ENCODE data around the gene PODXL. TPM values are rescaled to one million over a fixed set of nuclear protein-coding genes. Genes with fewer than 3 reads are reported as not detected.

The PODXL gene
- total RNA-seq, 1 donor from 2014 or later, result 37.7 TPM

- Histone ChIP-seq H3K36me3 (no peaks in the 10 kb centered on the region), H3K79me2 (ENCODE audit: low read depth) (peaks cover 99% of the 10 kb centered on the region), H3K9ac (no peak overlapping the region), H3K9me3 (ENCODE audit: low read depth) (no peaks in the 10 kb centered on the region), H3F3A (ENCODE audit: low read depth) (peaks cover 44% of the 10 kb centered on the region), H3K4me2 (peak overlapping the region; percentile 25), H2AFZ (replicated peaks) (no peak overlapping the region), H3K27me3 (no peaks in the 10 kb centered on the region), H3K4me1 (peaks cover 36% of the 10 kb centered on the region), H3K27ac (peak overlapping the region; percentile 53), H4K20me1 (ENCODE audit: low read depth) (no peaks in the 10 kb centered on the region), H3K4me3 (no peak overlapping the region)
- DNase-seq (ENCODE audit: low spot score), result peak; percentile 62
- no peak overlapping the region for H3K27ac Mint-ChIP-seq
- no peaks in the 10 kb centered on the region for H3K9me3 Mint-ChIP-seq
- no peak overlapping the region for H3K4me3 Mint-ChIP-seq
- TF ChIP-seq EZH2 (IDR thresholded peaks at IDR 0.05), result no peak
- TF ChIP-seq CTCF (IDR thresholded peaks at IDR 0.05), result no peak
- TF ChIP-seq EZH2phosphoT487 (IDR thresholded peaks at IDR 0.05), result no peak
- H3K4me1 Mint-ChIP-seq, result peaks cover 15% of the 10 kb centered on the region
- no peaks in the 10 kb centered on the region for H3K27me3 Mint-ChIP-seq (ENCODE audit: insufficient read depth, low read depth)
- no peaks in the 10 kb centered on the region for H3K36me3 Mint-ChIP-seq
Measured at GRCh38 chr7:131522325-131522930, 34.0 kb downstream of the PODXL start.

GRCh38 chr7:131521651-131522163 lies 34.7 kb downstream of the PODXL start:
- no peaks in the 10 kb centered on the region for H3K9me3 Mint-ChIP-seq
- TF ChIP-seq CTCF (IDR thresholded peaks at IDR 0.05) (no peak), EZH2 (IDR thresholded peaks at IDR 0.05) (no peak), EZH2phosphoT487 (IDR thresholded peaks at IDR 0.05) (no peak)
- H3K4me3 ChIP-seq, result no peak overlapping the region
- H3K4me3 Mint-ChIP-seq, result no peak overlapping the region
- peak overlapping the region; percentile 25 for H3K4me2 ChIP-seq
- peaks cover 44% of the 10 kb centered on the region for H3F3A ChIP-seq (ENCODE audit: low read depth)
- no peaks in the 10 kb centered on the region for H3K9me3 ChIP-seq (ENCODE audit: low read depth)
- H3K27me3 Mint-ChIP-seq (ENCODE audit: insufficient read depth, low read depth), result no peaks in the 10 kb centered on the region
- no peaks in the 10 kb centered on the region for H3K27me3 ChIP-seq
- no peak overlapping the region for H3K27ac Mint-ChIP-seq
- peaks cover 36% of the 10 kb centered on the region for H3K4me1 ChIP-seq
- peaks cover 99% of the 10 kb centered on the region for H3K79me2 ChIP-seq (ENCODE audit: low read depth)
- no peak overlapping the region for H2AFZ ChIP-seq (replicated peaks)
- H3K4me1 Mint-ChIP-seq, result peaks cover 15% of the 10 kb centered on the region
- H4K20me1 ChIP-seq (ENCODE audit: low read depth), result no peaks in the 10 kb centered on the region
- H3K9ac ChIP-seq, result no peak overlapping the region
- H3K27ac ChIP-seq, result peak overlapping the region; percentile 53
- H3K36me3 Mint-ChIP-seq, result no peaks in the 10 kb centered on the region
- H3K36me3 ChIP-seq, result no peaks in the 10 kb centered on the region
- DNase-seq (ENCODE audit: low spot score), result peak; percentile 35

- Histone ChIP-seq H4K20me1 (ENCODE audit: low read depth) (no peaks in the 10 kb centered on the region), H3F3A (ENCODE audit: low read depth) (peaks cover 68% of the 10 kb centered on the region), H3K27ac (peak overlapping the region; percentile 10), H3K9me3 (ENCODE audit: low read depth) (no peaks in the 10 kb centered on the region), H3K4me2 (peak overlapping the region; percentile 37), H3K27me3 (no peaks in the 10 kb centered on the region), H3K9ac (no peak overlapping the region), H3K4me1 (peaks cover 40% of the 10 kb centered on the region), H3K36me3 (no peaks in the 10 kb centered on the region), H3K4me3 (no peak overlapping the region), H2AFZ (replicated peaks) (no peak overlapping the region), H3K79me2 (ENCODE audit: low read depth) (peaks cover 97% of the 10 kb centered on the region)
- DNase-seq (ENCODE audit: low spot score), result no peak
- H3K4me3 Mint-ChIP-seq, result no peak overlapping the region
- TF ChIP-seq EZH2phosphoT487 (IDR thresholded peaks at IDR 0.05), result no peak
- no peak for TF ChIP-seq CTCF (IDR thresholded peaks at IDR 0.05)
- TF ChIP-seq EZH2 (IDR thresholded peaks at IDR 0.05), result no peak
- H3K4me1 Mint-ChIP-seq, result peaks cover 16% of the 10 kb centered on the region
- peaks cover 1% of the 10 kb centered on the region for H3K36me3 Mint-ChIP-seq
- H3K27ac Mint-ChIP-seq, result no peak overlapping the region
- no peaks in the 10 kb centered on the region for H3K27me3 Mint-ChIP-seq (ENCODE audit: insufficient read depth, low read depth)
- H3K9me3 Mint-ChIP-seq, result no peaks in the 10 kb centered on the region
Measured at GRCh38 chr7:131518626-131519025, 37.8 kb downstream of the PODXL start.

All from neural progenitor cell (in vitro differentiated cells).